Measurements from ENCODE around the gene URGCP. TPM values are rescaled to one million over a fixed set of nuclear protein-coding genes. Genes with fewer than 3 reads are reported as not detected.

The URGCP gene
- 10 to 100 TPM; 12.1 to 24.1 (median 16.8) TPM for total RNA-seq
- polyA plus RNA-seq, result 10 to 100 TPM; 24.1 to 27.5 TPM

DNA sequence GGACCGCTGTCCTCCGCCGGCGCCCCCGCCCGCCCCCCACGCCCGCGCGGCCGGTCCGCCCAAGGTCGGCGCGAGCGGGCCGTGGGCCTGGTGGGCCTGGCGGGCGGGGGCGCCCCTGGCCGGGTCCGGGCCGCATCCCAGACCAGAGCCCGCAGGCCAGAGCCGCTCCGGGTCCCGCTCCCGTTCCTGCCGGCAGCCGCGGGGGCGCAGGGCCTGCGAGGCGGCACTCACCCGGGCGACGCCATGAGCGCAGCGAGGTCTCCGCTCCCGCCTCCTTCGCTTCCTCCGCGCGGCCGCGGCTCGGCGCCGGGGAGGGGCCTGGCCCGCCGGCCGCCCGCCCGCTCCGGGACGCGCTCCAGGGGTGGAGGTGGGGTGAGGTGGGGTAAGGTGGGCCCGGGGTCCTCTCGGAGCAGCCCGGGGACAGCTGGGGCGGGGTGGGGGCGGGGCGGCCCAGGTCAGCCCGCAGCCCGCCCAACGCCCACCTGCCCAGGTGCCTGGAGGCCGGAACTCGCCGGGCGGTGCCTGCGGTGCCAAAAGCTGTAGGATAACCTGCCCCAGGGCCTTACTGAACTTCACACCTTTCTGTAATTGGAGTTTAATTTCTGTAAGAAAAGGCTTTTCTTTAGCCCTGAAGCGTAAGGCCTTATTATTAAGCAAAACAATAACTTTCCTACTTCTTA, at the start of gene URGCP:
URGCP (minus strand) TSS at position 266 of the 680 bp plus-strand sequence; CDS start at position 245, 21 bp downstream.
- Histone ChIP-seq H3K9me3 (no peaks in the 10 kb centered on the region), H3K27ac (peak within 1 kb of the TSS; percentile 53 to 83 (median 72)), H3K36me3 (no peaks in the 10 kb centered on the region), H3K4me1 (peaks cover 0 to 14% (median 11%) of the 10 kb centered on the region in 3 donors), H3K4me3 (peak within 1 kb of the TSS; percentile 49 to 78 (median 70)), H3K27me3 (no peaks in the 10 kb centered on the region)
- no peak for TF ChIP-seq CTCF (IDR thresholded peaks at IDR 0.05)
- intact Hi-C loops (cut with DNase I), result no loop called here
- ATAC-seq, result peak; percentile 77 to 89 (median 80)
- peak; percentile 50 to 85 (median 62) for DNase-seq
- no peak for FAIRE-seq
- WGBS, 2 donors, result 0 to 1% methylated on average over 18 to 73 of the region's 73 CpGs

DNA sequence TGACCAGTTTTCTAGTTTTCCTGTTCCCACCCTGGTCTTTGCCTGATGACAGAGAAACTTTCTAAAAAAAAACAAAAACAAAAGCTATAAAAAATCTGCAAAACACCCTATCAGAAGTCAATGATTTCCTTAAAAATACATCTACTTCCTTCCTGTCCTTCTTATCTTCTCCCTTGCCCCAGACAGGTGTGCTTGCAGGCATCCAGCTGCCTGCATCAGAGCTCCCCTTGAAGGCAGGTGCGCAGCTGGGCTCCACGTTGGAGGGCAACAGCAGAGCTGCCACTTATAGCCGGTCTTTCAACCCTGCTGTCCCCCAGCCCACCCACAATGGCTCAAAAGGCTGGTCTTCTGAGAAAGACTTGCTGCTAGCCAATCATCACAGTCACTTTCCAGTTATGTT, 49.6 kb upstream of the URGCP start:
- Histone ChIP-seq H3K27me3 (no peaks in the 10 kb centered on the region), H3K4me1 (no peaks in the 10 kb centered on the region), H3K9me3 (no peaks in the 10 kb centered on the region), H3K4me3 (no peak overlapping the region), H3K36me3 (peaks cover 0 to 19% (median 1%) of the 10 kb centered on the region in 3 donors), H3K27ac (no peak overlapping the region)
- TF ChIP-seq CTCF (IDR thresholded peaks at IDR 0.05), result no peak
- intact Hi-C loops (cut with DNase I), result no loop called here
- no peak for FAIRE-seq
- DNase-seq, result peak in 1 of 6 donors; percentile 39
- 73 to 75% methylated on average over 3 of the region's 3 CpGs for WGBS, 2 donors
- ATAC-seq, result no peak

GRCh38 chr7:43954524-43955228, 48.3 kb upstream of the URGCP start:
- no peak for TF ChIP-seq CTCF (IDR thresholded peaks at IDR 0.05)
- H3K9me3 ChIP-seq, result no peaks in the 10 kb centered on the region
- FAIRE-seq (no peak), ATAC-seq (peak; percentile 66 to 87 (median 74)), DNase-seq (peak in 2 of 6 donors; percentile 16 to 29)
- H3K36me3 ChIP-seq, result peaks cover 0 to 29% (median 6%) of the 10 kb centered on the region in 3 donors
- H3K27me3 ChIP-seq, result no peaks in the 10 kb centered on the region
- no peak overlapping the region for H3K4me3 ChIP-seq
- H3K27ac ChIP-seq, result no peak overlapping the region
- no peaks in the 10 kb centered on the region for H3K4me1 ChIP-seq
- WGBS, 2 donors, result 59 to 66% methylated on average over 3 of the region's 3 CpGs
- intact Hi-C loops (cut with DNase I), result no loop called here

DNA sequence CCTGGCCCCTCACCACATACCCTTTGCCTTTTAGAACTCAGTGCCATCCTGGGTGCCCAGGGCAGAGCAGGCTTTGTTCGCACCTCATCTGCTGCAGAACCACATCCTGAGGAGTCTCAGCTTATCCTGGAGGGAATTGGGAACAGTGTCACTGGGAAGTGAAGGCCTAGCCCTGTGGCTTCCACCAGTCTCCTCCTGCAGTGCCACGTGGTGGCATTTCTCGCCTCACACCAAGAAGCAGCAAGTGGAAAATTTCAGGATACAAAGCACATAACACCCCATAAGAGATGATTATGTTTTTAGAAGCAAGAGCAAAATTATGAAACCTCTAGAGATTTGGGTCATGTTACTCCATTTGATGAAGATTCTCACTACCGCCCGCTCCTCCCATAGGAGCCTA, 46.7 kb upstream of the URGCP start:
- H3K36me3 ChIP-seq, result peaks cover 0 to 37% (median 6%) of the 10 kb centered on the region in 3 donors
- H3K9me3 ChIP-seq, result no peaks in the 10 kb centered on the region
- intact Hi-C loops (cut with DNase I), result no loop called here
- DNase-seq (no peak), ATAC-seq (no peak), FAIRE-seq (no peak)
- TF ChIP-seq CTCF (IDR thresholded peaks at IDR 0.05), result no peak
- 95 to 97% methylated on average over 5 of the region's 5 CpGs for WGBS, 2 donors
- no peak overlapping the region for H3K4me3 ChIP-seq
- no peak overlapping the region for H3K27ac ChIP-seq
- no peaks in the 10 kb centered on the region for H3K27me3 ChIP-seq
- no peaks in the 10 kb centered on the region for H3K4me1 ChIP-seq
